ENCODE results near the gene ACP3.

The ACP3 gene

GRCh38 chr3:132350814-132351213 lies 33.6 kb downstream of the ACP3 start:
- Histone ChIP-seq H3K4me2 (ENCODE audit: low read length) (no peak overlapping the region), H3K4me1 (ENCODE audit: insufficient read depth, low read length, severe bottlenecking) (no peaks in the 10 kb centered on the region), H3K9me2 (ENCODE audit: low read depth, low read length) (no peaks in the 10 kb centered on the region), H3K36me3 (ENCODE audit: insufficient read depth, low read length) (no peaks in the 10 kb centered on the region), H3F3A (ENCODE audit: insufficient read depth, low read length) (no peaks in the 10 kb centered on the region), H3K9ac (ENCODE audit: low read length) (no peak overlapping the region), H3K27me3 (ENCODE audit: insufficient read depth, low read length) (no peaks in the 10 kb centered on the region), H3K27ac (ENCODE audit: low read depth, low read length, poor library complexity, severe bottlenecking) (no peak overlapping the region), H4K20me1 (ENCODE audit: insufficient read depth, low read length) (no peaks in the 10 kb centered on the region), H3K4me3 (ENCODE audit: low read depth, low read length, poor library complexity, severe bottlenecking) (no peak overlapping the region), H3K79me2 (ENCODE audit: insufficient read depth, low read length) (no peaks in the 10 kb centered on the region), H2AFZ (ENCODE audit: low read length) (no peak overlapping the region), H3K9me3 (ENCODE audit: low read length) (no peaks in the 10 kb centered on the region)
- TF ChIP-seq, protein P1, sequence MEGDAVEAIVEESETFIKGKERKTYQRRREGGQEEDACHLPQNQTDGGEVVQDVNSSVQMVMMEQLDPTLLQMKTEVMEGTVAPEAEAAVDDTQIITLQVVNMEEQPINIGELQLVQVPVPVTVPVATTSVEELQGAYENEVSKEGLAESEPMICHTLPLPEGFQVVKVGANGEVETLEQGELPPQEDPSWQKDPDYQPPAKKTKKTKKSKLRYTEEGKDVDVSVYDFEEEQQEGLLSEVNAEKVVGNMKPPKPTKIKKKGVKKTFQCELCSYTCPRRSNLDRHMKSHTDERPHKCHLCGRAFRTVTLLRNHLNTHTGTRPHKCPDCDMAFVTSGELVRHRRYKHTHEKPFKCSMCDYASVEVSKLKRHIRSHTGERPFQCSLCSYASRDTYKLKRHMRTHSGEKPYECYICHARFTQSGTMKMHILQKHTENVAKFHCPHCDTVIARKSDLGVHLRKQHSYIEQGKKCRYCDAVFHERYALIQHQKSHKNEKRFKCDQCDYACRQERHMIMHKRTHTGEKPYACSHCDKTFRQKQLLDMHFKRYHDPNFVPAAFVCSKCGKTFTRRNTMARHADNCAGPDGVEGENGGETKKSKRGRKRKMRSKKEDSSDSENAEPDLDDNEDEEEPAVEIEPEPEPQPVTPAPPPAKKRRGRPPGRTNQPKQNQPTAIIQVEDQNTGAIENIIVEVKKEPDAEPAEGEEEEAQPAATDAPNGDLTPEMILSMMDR (IDR thresholded peaks at IDR 0.05; ENCODE audit: low read length), result no peak
- no peak for TF ChIP-seq EZH2 (IDR thresholded peaks at IDR 0.05; ENCODE audit: borderline replicate concordance, low read length)

- no peaks in the 10 kb centered on the region for H3K27me3 ChIP-seq (ENCODE audit: insufficient read depth, low read length)
- no peak for TF ChIP-seq EZH2 (IDR thresholded peaks at IDR 0.05; ENCODE audit: borderline replicate concordance, low read length)
- TF ChIP-seq, protein P1 (IDR thresholded peaks at IDR 0.05; ENCODE audit: low read length), result no peak
- no peaks in the 10 kb centered on the region for H4K20me1 ChIP-seq (ENCODE audit: insufficient read depth, low read length)
- H3K9ac ChIP-seq (ENCODE audit: low read length), result no peak overlapping the region
- no peak overlapping the region for H2AFZ ChIP-seq (ENCODE audit: low read length)
- no peak overlapping the region for H3K27ac ChIP-seq (ENCODE audit: low read depth, low read length, poor library complexity, severe bottlenecking)
- no peaks in the 10 kb centered on the region for H3K79me2 ChIP-seq (ENCODE audit: insufficient read depth, low read length)
- H3K9me2 ChIP-seq (ENCODE audit: low read depth, low read length), result no peaks in the 10 kb centered on the region
- no peaks in the 10 kb centered on the region for H3K9me3 ChIP-seq (ENCODE audit: low read length)
- H3K36me3 ChIP-seq (ENCODE audit: insufficient read depth, low read length), result no peaks in the 10 kb centered on the region
- no peak overlapping the region for H3K4me2 ChIP-seq (ENCODE audit: low read length)
- H3K4me3 ChIP-seq (ENCODE audit: low read depth, low read length, poor library complexity, severe bottlenecking), result no peak overlapping the region
- no peaks in the 10 kb centered on the region for H3F3A ChIP-seq (ENCODE audit: insufficient read depth, low read length)
- H3K4me1 ChIP-seq (ENCODE audit: insufficient read depth, low read length, severe bottlenecking), result no peaks in the 10 kb centered on the region
Measured at GRCh38 chr3:132351222-132351806, 34.1 kb downstream of the ACP3 start.

DNA sequence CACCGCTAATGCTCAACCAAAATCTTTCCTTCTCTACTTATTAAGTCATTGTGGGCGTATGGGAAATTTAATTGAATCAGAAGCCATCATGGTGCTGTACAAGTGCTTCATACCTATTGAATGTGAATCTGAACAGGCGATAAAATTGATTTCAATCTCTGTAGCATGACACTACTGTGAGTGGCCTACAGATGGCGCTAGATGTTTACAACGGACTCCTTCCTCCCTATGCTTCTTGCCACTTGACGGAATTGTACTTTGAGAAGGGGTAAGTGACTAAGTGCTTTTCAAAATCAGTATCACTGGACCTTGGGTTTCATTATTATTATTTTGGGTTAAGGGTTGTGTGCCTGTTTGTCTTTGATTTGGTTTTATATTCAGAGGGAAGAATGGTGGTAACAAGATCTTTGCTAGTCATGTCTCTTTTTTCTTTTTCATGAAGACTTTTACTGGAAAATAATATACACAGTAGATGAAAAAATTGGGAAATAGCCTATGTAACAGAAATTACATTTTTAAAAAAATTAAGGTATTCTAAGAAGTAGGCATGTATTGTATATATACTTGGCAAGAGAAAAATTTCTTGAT lies 35.4 kb downstream of the ACP3 start:
- H3K27me3 ChIP-seq (ENCODE audit: insufficient read depth, low read length), result no peaks in the 10 kb centered on the region
- no peak overlapping the region for H3K4me2 ChIP-seq (ENCODE audit: low read length)
- no peaks in the 10 kb centered on the region for H3F3A ChIP-seq (ENCODE audit: insufficient read depth, low read length)
- H2AFZ ChIP-seq (ENCODE audit: low read length), result no peak overlapping the region
- H3K79me2 ChIP-seq (ENCODE audit: insufficient read depth, low read length), result no peaks in the 10 kb centered on the region
- no peaks in the 10 kb centered on the region for H4K20me1 ChIP-seq (ENCODE audit: insufficient read depth, low read length)
- TF ChIP-seq, protein P1 (IDR thresholded peaks at IDR 0.05; ENCODE audit: low read length), result peak; percentile 99
- TF ChIP-seq EZH2 (IDR thresholded peaks at IDR 0.05; ENCODE audit: borderline replicate concordance, low read length), result no peak
- H3K9ac ChIP-seq (ENCODE audit: low read length), result no peak overlapping the region
- H3K4me1 ChIP-seq (ENCODE audit: insufficient read depth, low read length, severe bottlenecking), result no peaks in the 10 kb centered on the region
- H3K9me3 ChIP-seq (ENCODE audit: low read length), result no peaks in the 10 kb centered on the region
- H3K4me3 ChIP-seq (ENCODE audit: low read depth, low read length, poor library complexity, severe bottlenecking), result no peak overlapping the region
- no peaks in the 10 kb centered on the region for H3K36me3 ChIP-seq (ENCODE audit: insufficient read depth, low read length)
- no peak overlapping the region for H3K27ac ChIP-seq (ENCODE audit: low read depth, low read length, poor library complexity, severe bottlenecking)
- H3K9me2 ChIP-seq (ENCODE audit: low read depth, low read length), result no peaks in the 10 kb centered on the region
